WTC11 (cell line): ENCODE measurements around the gene P2RY4. TPM values are rescaled to one million over a fixed set of nuclear protein-coding genes. Genes with fewer than 3 reads are reported as not detected.

Experiments used
- ATAC-seq: fragments of 200-7000 bp; cut with Tn5 transposase; 2 replicates; pipeline ENCODE4 v1.10.0; 2021; ENCODE audit warnings: mild to moderate bottlenecking, moderate library complexity
- CTCF ChIA-PET: fragments of 300-600 bp; sonication (Branson Sonifier 250); formaldehyde crosslinking; loops from one replicate; lab custom pipeline; 2021; ENCODE audit warnings: antibody characterized with exemption; lab: Charles Lee
- POLR2A ChIA-PET: fragments of 350-600 bp; sonication (Branson Sonifier 250); formaldehyde crosslinking; loops from one replicate; lab custom pipeline; 2021; ENCODE audit warnings: antibody characterized with exemption; lab: Charles Lee
- DNase-seq: peaks from one replicate; pipeline ENCODE4 v3.0.0; 2021; ENCODE audit warnings: low spot score
- H3K27ac Mint-ChIP-seq: 2 replicates; pipeline ENCODE4 v1.8.0; 2021; ENCODE audit warnings: mixed read lengths
- H3K27me3 Mint-ChIP-seq: 2 replicates; pipeline ENCODE4 v1.8.0; 2021; ENCODE audit warnings: low read depth, mild to moderate bottlenecking, moderate library complexity, mixed read lengths
- H3K36me3 Mint-ChIP-seq: 2 replicates; pipeline ENCODE4 v1.8.0; 2021; ENCODE audit warnings: mixed read lengths
- H3K4me1 Mint-ChIP-seq: 2 replicates; pipeline ENCODE4 v1.8.0; 2022; ENCODE audit warnings: mixed read lengths
- H3K4me3 Mint-ChIP-seq: 2 replicates; pipeline ENCODE4 v1.8.0; 2021; ENCODE audit warnings: mild to moderate bottlenecking, moderate library complexity, mixed read lengths
- H3K9me3 Mint-ChIP-seq: 2 replicates; pipeline ENCODE4 v1.8.0; 2021; ENCODE audit warnings: mixed read lengths
- AR ChIP-seq: fragments of 250-450 bp; sonication (Bioruptor Pico); IDR thresholded peaks from 2 replicates; pipeline ENCODE4 v1.9.0; 2021; ENCODE audit warnings: mild to moderate bottlenecking
- ATF2 ChIP-seq: sonication (generic); formaldehyde crosslinking; IDR thresholded peaks from 2 replicates; pipeline ENCODE4 v1.8.1; 2022; ENCODE audit warnings: low read depth, missing genetic modification reagents, borderline replicate concordance
- CREM ChIP-seq: sonication (generic); formaldehyde crosslinking; IDR thresholded peaks from 2 replicates; pipeline ENCODE4 v1.8.1; 2022; ENCODE audit warnings: mild to moderate bottlenecking, missing genetic modification reagents, moderate library complexity
- E2F5 ChIP-seq: sonication (generic); formaldehyde crosslinking; IDR thresholded peaks from 2 replicates; pipeline ENCODE4 v1.8.1; 2022; ENCODE audit warnings: mild to moderate bottlenecking, moderate library complexity, missing genetic modification reagents
- FOXP1 ChIP-seq: sonication (generic); formaldehyde crosslinking; IDR thresholded peaks from 2 replicates; pipeline ENCODE4 v1.8.0; 2022; ENCODE audit warnings: missing genetic modification reagents, mild to moderate bottlenecking, moderate library complexity, borderline replicate concordance
- GABPB1 ChIP-seq: sonication (generic); formaldehyde crosslinking; IDR thresholded peaks from 2 replicates; pipeline ENCODE4 v1.8.1; 2023; ENCODE audit warnings: mild to moderate bottlenecking, missing genetic modification reagents
- JUN ChIP-seq: sonication (generic); formaldehyde crosslinking; IDR thresholded peaks from 2 replicates; pipeline ENCODE4 v1.8.0; 2023; ENCODE audit warnings: mild to moderate bottlenecking, missing genetic modification reagents
- ZBTB21 ChIP-seq: sonication (generic); formaldehyde crosslinking; IDR thresholded peaks from 2 replicates; pipeline ENCODE4 v1.8.1; 2023; ENCODE audit warnings: mild to moderate bottlenecking, missing genetic modification reagents, borderline replicate concordance
- ZNF263 ChIP-seq: sonication (generic); formaldehyde crosslinking; IDR thresholded peaks from 2 replicates; pipeline ENCODE4 v1.8.1; 2022; ENCODE audit warnings: low read depth, mild to moderate bottlenecking, moderate library complexity, missing genetic modification reagents
- total RNA-seq: library from RNA; stranded (reverse); gene quantifications from 3 replicates; pipeline ENCODE4 v1.2.3, GENCODE V29; 2021
- TF ChIP-seq, protein P1 (sequence below): sonication (generic); formaldehyde crosslinking; IDR thresholded peaks from 2 replicates; pipeline ENCODE4 v1.8.0; 2023; ENCODE audit warnings: missing genetic modification reagents, mild to moderate bottlenecking, borderline replicate concordance
- TF ChIP-seq, protein P2 (sequence below): fragments of 250-450 bp; sonication (Bioruptor Pico); IDR thresholded peaks from 2 replicates; pipeline ENCODE4 v1.9.0; 2021; ENCODE audit warnings: mild to moderate bottlenecking, borderline replicate concordance

The P2RY4 gene
- total RNA-seq, 1 experiment from 2014 or later, result not detected

- DNase-seq (no peak), ATAC-seq (no peak)
- H3K4me3 Mint-ChIP-seq, result no peak overlapping the region
- ChIA-PET POLR2A (no interaction called here), CTCF (no interaction called here)
- peaks cover 11% of the 10 kb centered on the region for H3K27me3 Mint-ChIP-seq
- H3K4me1 Mint-ChIP-seq, result no peaks in the 10 kb centered on the region
- no peaks in the 10 kb centered on the region for H3K36me3 Mint-ChIP-seq
- no peak for TF ChIP-seq AR (CRISPR knock-in tag)
- TF ChIP-seq GABPB1 (CRISPR knock-in tag), result no peak
- TF ChIP-seq, protein P1, sequence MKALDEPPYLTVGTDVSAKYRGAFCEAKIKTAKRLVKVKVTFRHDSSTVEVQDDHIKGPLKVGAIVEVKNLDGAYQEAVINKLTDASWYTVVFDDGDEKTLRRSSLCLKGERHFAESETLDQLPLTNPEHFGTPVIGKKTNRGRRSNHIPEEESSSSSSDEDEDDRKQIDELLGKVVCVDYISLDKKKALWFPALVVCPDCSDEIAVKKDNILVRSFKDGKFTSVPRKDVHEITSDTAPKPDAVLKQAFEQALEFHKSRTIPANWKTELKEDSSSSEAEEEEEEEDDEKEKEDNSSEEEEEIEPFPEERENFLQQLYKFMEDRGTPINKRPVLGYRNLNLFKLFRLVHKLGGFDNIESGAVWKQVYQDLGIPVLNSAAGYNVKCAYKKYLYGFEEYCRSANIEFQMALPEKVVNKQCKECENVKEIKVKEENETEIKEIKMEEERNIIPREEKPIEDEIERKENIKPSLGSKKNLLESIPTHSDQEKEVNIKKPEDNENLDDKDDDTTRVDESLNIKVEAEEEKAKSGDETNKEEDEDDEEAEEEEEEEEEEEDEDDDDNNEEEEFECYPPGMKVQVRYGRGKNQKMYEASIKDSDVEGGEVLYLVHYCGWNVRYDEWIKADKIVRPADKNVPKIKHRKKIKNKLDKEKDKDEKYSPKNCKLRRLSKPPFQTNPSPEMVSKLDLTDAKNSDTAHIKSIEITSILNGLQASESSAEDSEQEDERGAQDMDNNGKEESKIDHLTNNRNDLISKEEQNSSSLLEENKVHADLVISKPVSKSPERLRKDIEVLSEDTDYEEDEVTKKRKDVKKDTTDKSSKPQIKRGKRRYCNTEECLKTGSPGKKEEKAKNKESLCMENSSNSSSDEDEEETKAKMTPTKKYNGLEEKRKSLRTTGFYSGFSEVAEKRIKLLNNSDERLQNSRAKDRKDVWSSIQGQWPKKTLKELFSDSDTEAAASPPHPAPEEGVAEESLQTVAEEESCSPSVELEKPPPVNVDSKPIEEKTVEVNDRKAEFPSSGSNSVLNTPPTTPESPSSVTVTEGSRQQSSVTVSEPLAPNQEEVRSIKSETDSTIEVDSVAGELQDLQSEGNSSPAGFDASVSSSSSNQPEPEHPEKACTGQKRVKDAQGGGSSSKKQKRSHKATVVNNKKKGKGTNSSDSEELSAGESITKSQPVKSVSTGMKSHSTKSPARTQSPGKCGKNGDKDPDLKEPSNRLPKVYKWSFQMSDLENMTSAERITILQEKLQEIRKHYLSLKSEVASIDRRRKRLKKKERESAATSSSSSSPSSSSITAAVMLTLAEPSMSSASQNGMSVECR (CRISPR knock-in tag), result no peak
- no peak for TF ChIP-seq ZBTB21 (CRISPR knock-in tag)
- no peak for TF ChIP-seq JUN
- TF ChIP-seq, protein P2, sequence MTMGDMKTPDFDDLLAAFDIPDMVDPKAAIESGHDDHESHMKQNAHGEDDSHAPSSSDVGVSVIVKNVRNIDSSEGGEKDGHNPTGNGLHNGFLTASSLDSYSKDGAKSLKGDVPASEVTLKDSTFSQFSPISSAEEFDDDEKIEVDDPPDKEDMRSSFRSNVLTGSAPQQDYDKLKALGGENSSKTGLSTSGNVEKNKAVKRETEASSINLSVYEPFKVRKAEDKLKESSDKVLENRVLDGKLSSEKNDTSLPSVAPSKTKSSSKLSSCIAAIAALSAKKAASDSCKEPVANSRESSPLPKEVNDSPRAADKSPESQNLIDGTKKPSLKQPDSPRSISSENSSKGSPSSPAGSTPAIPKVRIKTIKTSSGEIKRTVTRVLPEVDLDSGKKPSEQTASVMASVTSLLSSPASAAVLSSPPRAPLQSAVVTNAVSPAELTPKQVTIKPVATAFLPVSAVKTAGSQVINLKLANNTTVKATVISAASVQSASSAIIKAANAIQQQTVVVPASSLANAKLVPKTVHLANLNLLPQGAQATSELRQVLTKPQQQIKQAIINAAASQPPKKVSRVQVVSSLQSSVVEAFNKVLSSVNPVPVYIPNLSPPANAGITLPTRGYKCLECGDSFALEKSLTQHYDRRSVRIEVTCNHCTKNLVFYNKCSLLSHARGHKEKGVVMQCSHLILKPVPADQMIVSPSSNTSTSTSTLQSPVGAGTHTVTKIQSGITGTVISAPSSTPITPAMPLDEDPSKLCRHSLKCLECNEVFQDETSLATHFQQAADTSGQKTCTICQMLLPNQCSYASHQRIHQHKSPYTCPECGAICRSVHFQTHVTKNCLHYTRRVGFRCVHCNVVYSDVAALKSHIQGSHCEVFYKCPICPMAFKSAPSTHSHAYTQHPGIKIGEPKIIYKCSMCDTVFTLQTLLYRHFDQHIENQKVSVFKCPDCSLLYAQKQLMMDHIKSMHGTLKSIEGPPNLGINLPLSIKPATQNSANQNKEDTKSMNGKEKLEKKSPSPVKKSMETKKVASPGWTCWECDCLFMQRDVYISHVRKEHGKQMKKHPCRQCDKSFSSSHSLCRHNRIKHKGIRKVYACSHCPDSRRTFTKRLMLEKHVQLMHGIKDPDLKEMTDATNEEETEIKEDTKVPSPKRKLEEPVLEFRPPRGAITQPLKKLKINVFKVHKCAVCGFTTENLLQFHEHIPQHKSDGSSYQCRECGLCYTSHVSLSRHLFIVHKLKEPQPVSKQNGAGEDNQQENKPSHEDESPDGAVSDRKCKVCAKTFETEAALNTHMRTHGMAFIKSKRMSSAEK (CRISPR knock-in tag), result no peak
- no peak for TF ChIP-seq FOXP1 (CRISPR knock-in tag)
- no peak for TF ChIP-seq CREM (CRISPR knock-in tag)
- TF ChIP-seq ZNF263 (CRISPR knock-in tag), result no peak
- TF ChIP-seq E2F5 (CRISPR knock-in tag), result no peak
- no peak for TF ChIP-seq ATF2
- H3K9me3 Mint-ChIP-seq, result peaks cover 10% of the 10 kb centered on the region
- H3K27ac Mint-ChIP-seq, result no peak overlapping the region
Observed at GRCh38 chrX:70208479-70208878, 51.5 kb downstream of the P2RY4 start.

Other genes starting within 250 kb of the P2RY4 start
- gene AWAT2, start 210.3 kb downstream of the P2RY4 start, total RNA-seq, result not detected in 3 replicates
- 0.13 to 0.18 TPM (median 0.14 TPM) in 3 replicates for gene OTUD6A, start 197.7 kb downstream of the P2RY4 start, total RNA-seq
- 38.9 to 46.5 TPM (median 45.3 TPM) in 3 replicates for gene IGBP1, start 126.8 kb downstream of the P2RY4 start, total RNA-seq
- not detected in 3 replicates for gene DGAT2L6, start 82.7 kb downstream of the P2RY4 start, total RNA-seq
- not detected in 3 replicates for gene AWAT1, start 25.5 kb downstream of the P2RY4 start, total RNA-seq
- gene ARR3, start 8.1 kb upstream of the P2RY4 start, total RNA-seq, result not detected in 3 replicates
- gene RAB41, start 22.0 kb upstream of the P2RY4 start, total RNA-seq, result not detected in 3 replicates
- gene PDZD11, start 29.7 kb upstream of the P2RY4 start, total RNA-seq, result 27.0 to 32.2 TPM (median 27.8 TPM) in 3 replicates
- gene KIF4A, start 29.9 kb upstream of the P2RY4 start, total RNA-seq, result 34.9 to 36.2 TPM (median 35.5 TPM) in 3 replicates
- gene GDPD2, start 163.1 kb upstream of the P2RY4 start, total RNA-seq, result 7.0 to 9.3 TPM (median 8.8 TPM) in 3 replicates
- gene DLG3, start 184.6 kb upstream of the P2RY4 start, total RNA-seq, result 41.7 to 46.3 TPM (median 42.8 TPM) in 3 replicates